ENCODE data around the gene CCDC6.

DNA sequence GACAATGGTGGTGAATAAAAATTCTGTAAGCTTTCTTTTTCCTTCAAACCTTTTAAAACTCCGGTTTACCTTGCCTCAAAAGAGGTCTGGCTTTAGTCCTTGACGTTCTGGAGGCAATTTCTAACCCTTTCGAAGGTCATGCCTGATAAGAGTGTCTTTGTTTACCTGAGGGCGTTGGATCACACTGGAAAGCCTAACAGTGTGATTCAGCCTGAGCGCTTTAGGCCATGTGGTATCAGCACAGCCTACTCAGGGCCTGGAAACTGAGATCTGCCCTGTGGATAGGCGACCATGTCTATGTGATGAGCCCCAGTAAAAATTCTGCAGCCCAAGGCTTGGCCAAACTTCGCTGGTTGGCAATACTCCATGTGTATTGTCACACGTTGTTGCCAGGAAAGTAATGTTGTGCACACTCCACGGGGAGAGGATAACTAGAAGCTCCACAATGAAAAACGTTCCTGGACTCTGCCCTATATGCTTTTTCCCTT is 10.7 kb downstream of the CCDC6 start:
- TF ChIP-seq RAD21 (IDR thresholded peaks at IDR 0.05 in 1 of 2, conservative IDR thresholded peaks at IDR 0.05 in 1 of 2; ENCODE audit: low read depth in 2 of 2, low read length in 2 of 2) = no peak
- TF ChIP-seq, protein P1, sequence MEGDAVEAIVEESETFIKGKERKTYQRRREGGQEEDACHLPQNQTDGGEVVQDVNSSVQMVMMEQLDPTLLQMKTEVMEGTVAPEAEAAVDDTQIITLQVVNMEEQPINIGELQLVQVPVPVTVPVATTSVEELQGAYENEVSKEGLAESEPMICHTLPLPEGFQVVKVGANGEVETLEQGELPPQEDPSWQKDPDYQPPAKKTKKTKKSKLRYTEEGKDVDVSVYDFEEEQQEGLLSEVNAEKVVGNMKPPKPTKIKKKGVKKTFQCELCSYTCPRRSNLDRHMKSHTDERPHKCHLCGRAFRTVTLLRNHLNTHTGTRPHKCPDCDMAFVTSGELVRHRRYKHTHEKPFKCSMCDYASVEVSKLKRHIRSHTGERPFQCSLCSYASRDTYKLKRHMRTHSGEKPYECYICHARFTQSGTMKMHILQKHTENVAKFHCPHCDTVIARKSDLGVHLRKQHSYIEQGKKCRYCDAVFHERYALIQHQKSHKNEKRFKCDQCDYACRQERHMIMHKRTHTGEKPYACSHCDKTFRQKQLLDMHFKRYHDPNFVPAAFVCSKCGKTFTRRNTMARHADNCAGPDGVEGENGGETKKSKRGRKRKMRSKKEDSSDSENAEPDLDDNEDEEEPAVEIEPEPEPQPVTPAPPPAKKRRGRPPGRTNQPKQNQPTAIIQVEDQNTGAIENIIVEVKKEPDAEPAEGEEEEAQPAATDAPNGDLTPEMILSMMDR (IDR thresholded peaks at IDR 0.05; ENCODE audit: control extremely low read depth in 1 of 3, insufficient read depth in 1 of 3, low read depth in 1 of 3, low read length in 3 of 3) = no peak
- TF ChIP-seq, protein P2, sequence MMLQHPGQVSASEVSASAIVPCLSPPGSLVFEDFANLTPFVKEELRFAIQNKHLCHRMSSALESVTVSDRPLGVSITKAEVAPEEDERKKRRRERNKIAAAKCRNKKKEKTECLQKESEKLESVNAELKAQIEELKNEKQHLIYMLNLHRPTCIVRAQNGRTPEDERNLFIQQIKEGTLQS (IDR thresholded peaks at IDR 0.05; ENCODE audit: insufficient read depth, low read depth, low read length) = no peak
- no peak for TF ChIP-seq BRCA1 (IDR thresholded peaks at IDR 0.05; ENCODE audit: low read depth, low read length)

All from H1 (cell line).